H9 (cell line): ENCODE measurements around the gene MRPL43. TPM values are rescaled to one million over a fixed set of nuclear protein-coding genes. Genes with fewer than 3 reads are reported as not detected.

ENCODE experiments used
- DNase-seq: peaks from one replicate; pipeline ENCODE4 v3.0.0-alpha.2; 2017
- H2AFZ ChIP-seq: one replicate; pipeline ENCODE4 v1.6.1; 2013; ENCODE audit warnings: mild to moderate bottlenecking, low read length, control low read depth, moderate library complexity
- H2AK5ac ChIP-seq: 2 replicates; pipeline ENCODE4 v1.6.1; 2013; ENCODE audit warnings: low read length, control low read depth, mixed read lengths; ENCODE audit not compliant: insufficient read length
- H2BK120ac ChIP-seq: one replicate; pipeline ENCODE4 v1.6.1; 2013; ENCODE audit warnings: low read depth, mild to moderate bottlenecking, low read length, control low read depth, inconsistent platforms; ENCODE audit not compliant: poor library complexity, severe bottlenecking
- H2BK12ac ChIP-seq: 2 replicates; pipeline ENCODE4 v1.6.1; 2013; ENCODE audit warnings: low read length, control low read depth, mixed read lengths, low read depth; ENCODE audit not compliant: insufficient read length
- H2BK15ac ChIP-seq: 2 replicates; pipeline ENCODE4 v1.6.1; 2013; ENCODE audit warnings: low read depth, low read length, control low read depth
- H2BK20ac ChIP-seq: one replicate; pipeline ENCODE4 v1.6.1; 2013; ENCODE audit warnings: low read depth, mild to moderate bottlenecking, low read length, control low read depth, inconsistent platforms; ENCODE audit not compliant: poor library complexity, severe bottlenecking
- H2BK5ac ChIP-seq: 2 replicates; pipeline ENCODE4 v1.6.1; 2013; ENCODE audit warnings: low read length, control low read depth, mixed read lengths; ENCODE audit not compliant: insufficient read length
- H3K14ac ChIP-seq: 2 replicates; pipeline ENCODE4 v1.6.1; 2013; ENCODE audit warnings: low read length, control low read depth; ENCODE audit not compliant: insufficient read depth
- H3K18ac ChIP-seq: 2 replicates; pipeline ENCODE4 v1.6.1; 2013; ENCODE audit warnings: low read depth, mild to moderate bottlenecking, mixed read lengths, low read length, control low read depth; ENCODE audit not compliant: insufficient read length
- H3K23ac ChIP-seq: 2 replicates; pipeline ENCODE4 v1.6.1; 2013; ENCODE audit warnings: low read length, control low read depth, mixed read lengths, low read depth; ENCODE audit not compliant: insufficient read length
- H3K23me2 ChIP-seq: 2 replicates; pipeline ENCODE4 v1.6.1; 2013; ENCODE audit warnings: low read depth, mild to moderate bottlenecking, mixed read lengths, low read length, control low read depth; ENCODE audit not compliant: insufficient read length, poor library complexity, severe bottlenecking
- H3K27ac ChIP-seq: 2 replicates; pipeline ENCODE4 v1.5.1; 2013; ENCODE audit warnings: low read length, control low read depth, mixed read lengths, low read depth; ENCODE audit not compliant: insufficient read length
- H3K27me3 ChIP-seq: 2 replicates; pipeline ENCODE4 v1.6.1; 2013; ENCODE audit warnings: low read length, control low read depth, inconsistent platforms; ENCODE audit not compliant: insufficient read depth
- H3K4ac ChIP-seq: 2 replicates; pipeline ENCODE4 v1.6.1; 2013; ENCODE audit warnings: low read depth, mild to moderate bottlenecking, control low read depth, inconsistent platforms, low read length, moderate library complexity
- H3K4me1 ChIP-seq: 2 replicates; pipeline ENCODE4 v1.6.1; 2013; ENCODE audit warnings: low read length, control low read depth, inconsistent platforms; ENCODE audit not compliant: insufficient read depth
- H3K4me2 ChIP-seq: 2 replicates; pipeline ENCODE4 v1.6.1; 2013; ENCODE audit warnings: low read length, control low read depth, mixed read lengths; ENCODE audit not compliant: insufficient read length, insufficient read depth
- H3K56ac ChIP-seq: 2 replicates; pipeline ENCODE4 v1.6.1; 2013; ENCODE audit warnings: low read depth, mild to moderate bottlenecking, mixed read lengths, low read length, control low read depth; ENCODE audit not compliant: insufficient read length
- H3K79me1 ChIP-seq: 2 replicates; pipeline ENCODE4 v1.6.1; 2013; ENCODE audit warnings: low read depth, mild to moderate bottlenecking, moderate library complexity, low read length, control low read depth, inconsistent platforms; ENCODE audit not compliant: insufficient read depth, poor library complexity, severe bottlenecking
- H3K79me2 ChIP-seq: 2 replicates; pipeline ENCODE4 v1.6.1; 2013; ENCODE audit warnings: low read length, control low read depth, inconsistent platforms; ENCODE audit not compliant: insufficient read depth
- H3K9ac ChIP-seq: 2 replicates; pipeline ENCODE4 v1.6.1; 2013; ENCODE audit warnings: low read length, control low read depth, mixed read lengths; ENCODE audit not compliant: insufficient read length; ENCODE audit errors: extremely low read depth
- H3K9me3 ChIP-seq: one replicate; pipeline ENCODE4 v1.6.1; 2013; ENCODE audit warnings: low read depth, low read length, inconsistent platforms; ENCODE audit not compliant: control insufficient read depth
- H3T11ph ChIP-seq: one replicate; pipeline ENCODE4 v1.6.1; 2013; ENCODE audit warnings: mild to moderate bottlenecking, low read length, control low read depth, inconsistent platforms
- H4K20me1 ChIP-seq: one replicate; pipeline ENCODE4 v1.6.1; 2013; ENCODE audit not compliant: control insufficient read depth, insufficient read length, insufficient read depth
- H4K5ac ChIP-seq: 2 replicates; pipeline ENCODE4 v1.6.1; 2013; ENCODE audit warnings: low read depth, mild to moderate bottlenecking, mixed read lengths, low read length, control low read depth; ENCODE audit not compliant: insufficient read length
- H4K8ac ChIP-seq: replicated peaks from 2 replicates; pipeline ENCODE4 v1.6.1; 2013; ENCODE audit warnings: low read length, control low read depth, mixed read lengths, low read depth; ENCODE audit not compliant: insufficient read length
- H4K91ac ChIP-seq: 2 replicates; pipeline ENCODE4 v1.6.1; 2013; ENCODE audit warnings: low read depth, mild to moderate bottlenecking, moderate library complexity, mixed read lengths, low read length, control low read depth; ENCODE audit not compliant: insufficient read length
- H3K27ac Mint-ChIP-seq, 3 experiments: 2 replicates in 2 of 3; 3 replicates in 1 of 3; pipeline ENCODE4 v1.8.0; 2020 to 2021; ENCODE audit warnings: mixed read lengths in 3 of 3, mild to moderate bottlenecking in 1 of 3, moderate library complexity in 1 of 3
- H3K27me3 Mint-ChIP-seq: 2 replicates; pipeline ENCODE4 v1.8.0; 2021; ENCODE audit warnings: low read depth, mild to moderate bottlenecking, moderate library complexity, mixed read lengths
- H3K36me3 Mint-ChIP-seq, 3 experiments: 2 replicates in 2 of 3; 3 replicates in 1 of 3; pipeline ENCODE4 v1.8.0; 2020 to 2021; ENCODE audit warnings: low read depth in 3 of 3, mixed read lengths in 3 of 3; ENCODE audit not compliant: insufficient read depth in 1 of 3
- H3K4me1 Mint-ChIP-seq, 2 experiments: 2 replicates each; pipeline ENCODE4 v1.8.0; 2020; ENCODE audit warnings: mixed read lengths in 2 of 2
- H3K4me3 Mint-ChIP-seq, 2 experiments: 2 replicates in 1 of 2; 3 replicates in 1 of 2; pipeline ENCODE4 v1.8.0; 2020 to 2021; ENCODE audit warnings: mild to moderate bottlenecking in 2 of 2, mixed read lengths in 2 of 2, moderate library complexity in 1 of 2
- H3K9me3 Mint-ChIP-seq, 2 experiments: 2 replicates in 1 of 2; 3 replicates in 1 of 2; pipeline ENCODE4 v1.8.0; 2020; ENCODE audit warnings: mild to moderate bottlenecking in 2 of 2, mixed read lengths in 2 of 2, moderate library complexity in 1 of 2
- CTCF ChIP-seq: fragments of 200-600 bp; sonication (generic); conservative IDR thresholded peaks from 3 replicates; pipeline ENCODE4 v1.8.0; 2021; ENCODE audit warnings: antibody characterized with exemption, mild to moderate bottlenecking
- WGBS: extraction: QIAGEN DNeasy Blood & Tissue Kit; methylation state at CpG from one replicate; pipeline ENCODE4 v1.1.7; 2013; ENCODE audit warnings: missing lambda C conversion rate, low lambda C conversion rate, mixed read lengths; ENCODE audit not compliant: insufficient read length; ENCODE audit errors: extremely low coverage; 5-methylcytosine and 5-hydroxymethylcytosine counted together
- total RNA-seq: library from RNA; stranded (reverse); gene quantifications from 2 replicates; pipeline ENCODE4 v1.2.1, GENCODE V29; 2021

MRPL43 gene
- total RNA-seq, 1 experiment from 2014 or later: 70.3 TPM

DNA sequence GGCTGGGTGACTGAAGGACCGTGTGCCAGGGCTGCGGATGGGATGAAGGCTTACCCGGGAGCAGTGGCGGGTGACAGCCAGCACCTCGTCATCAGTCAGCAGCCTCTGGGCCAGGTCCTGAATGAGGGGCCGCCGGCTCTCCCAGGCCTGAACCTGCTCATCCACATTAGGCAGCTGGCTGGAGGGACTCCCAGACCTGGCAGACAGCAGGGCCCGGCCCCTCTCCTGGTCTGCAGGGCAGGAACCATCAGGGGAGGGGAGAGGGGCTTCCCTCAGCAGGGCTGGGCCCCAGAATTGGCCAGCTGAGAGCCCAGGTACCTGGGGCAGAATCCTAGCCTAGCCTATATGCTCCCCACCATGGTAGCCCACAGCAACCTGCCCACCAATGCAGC is 28.3 kb upstream of the MRPL43 start:
- Histone ChIP-seq H2AK5ac (no peak overlapping the region), H3K27ac (no peak overlapping the region), H3K27me3 (peaks cover 17% of the 10 kb centered on the region; the same call in 1 of the 2 replicates), H4K5ac (no peak overlapping the region), H3K14ac (no peak overlapping the region), H3K4me2 (no peak overlapping the region), H2AFZ (no peak overlapping the region), H4K8ac (no peak overlapping the region), H2BK20ac (no peak overlapping the region), H4K20me1 (no peaks in the 10 kb centered on the region), H4K91ac (no peak overlapping the region), H2BK5ac (no peak overlapping the region), H3K79me1 (no peaks in the 10 kb centered on the region), H3K79me2 (no peaks in the 10 kb centered on the region), H2BK12ac (no peak overlapping the region), H2BK120ac (no peak overlapping the region), H3K9ac (no peak overlapping the region), H3K23ac (no peak overlapping the region), H3K56ac (no peak overlapping the region), H2BK15ac (no peak overlapping the region), H3K18ac (no peak overlapping the region), H3K4ac (no peak overlapping the region), H3T11ph (no peak overlapping the region), H3K9me3 (no peaks in the 10 kb centered on the region), H3K23me2 (peaks cover 10% of the 10 kb centered on the region), H3K4me1 (no peaks in the 10 kb centered on the region)
- Mint-ChIP-seq H3K9me3 (no peaks in the 10 kb centered on the region; a peak in 1 of 5 replicates), H3K27me3 (peaks cover 68% of the 10 kb centered on the region), H3K4me1 (peaks cover 26 to 40% of the 10 kb centered on the region in 2 experiments), H3K27ac (no peak overlapping the region), H3K4me3 (no peak overlapping the region), H3K36me3 (no peaks in the 10 kb centered on the region)
- DNase-seq: no peak
- WGBS: no CpG with 5 or more reads among the region's 8 CpGs
- TF ChIP-seq CTCF: no peak
